ENCODE measurements around the gene EFEMP2. TPM values are rescaled to one million over a fixed set of nuclear protein-coding genes. Genes with fewer than 3 reads are reported as not detected.

EFEMP2 gene
- 10 to 100 TPM in 3 of 5 donors, 1 to 10 TPM in 2; 7.0 to 14.1 (median 10.2) TPM for total RNA-seq
- 2.6 TPM for total RNA-seq (2013)
- total RNA-seq, result 0.61 to 15.5 (median 4.5) reads per million in 29 experiments

DNA sequence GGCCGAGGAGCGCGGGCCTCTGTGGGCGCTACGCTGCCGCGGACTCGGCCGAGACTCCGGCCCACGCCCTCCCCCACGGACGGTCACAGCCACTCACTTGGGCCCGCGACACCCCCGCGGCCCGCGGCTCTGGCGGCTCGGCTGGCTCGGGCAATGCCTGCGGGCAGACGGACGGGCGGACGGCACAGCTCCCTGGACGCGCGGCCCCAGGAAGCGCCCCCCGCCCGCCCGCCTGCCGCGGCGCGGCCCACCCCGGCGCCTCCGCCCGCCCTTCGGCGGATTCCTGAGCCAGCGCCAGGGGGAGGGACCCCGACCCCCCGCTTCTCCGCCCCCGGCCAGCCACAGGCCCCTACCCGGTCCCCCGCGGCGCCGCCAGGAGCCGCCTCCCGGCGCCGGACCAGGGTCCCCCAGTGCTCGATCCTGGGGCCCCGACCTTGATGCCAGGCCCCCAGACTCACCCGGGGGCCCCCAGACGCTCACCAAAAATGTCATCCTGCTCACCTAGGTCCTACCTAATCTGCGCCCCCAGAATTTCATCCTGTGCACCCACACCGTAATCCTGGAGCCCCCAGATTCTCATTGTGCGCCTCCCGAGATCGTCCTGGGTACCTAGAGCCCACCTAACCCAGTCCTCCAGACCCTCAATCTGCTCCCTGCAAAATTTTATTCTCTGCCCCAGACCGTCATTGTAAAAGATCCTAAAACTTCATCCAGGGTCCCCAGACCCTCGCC, at the start of gene EFEMP2:
EFEMP2 (minus strand) TSS at position 215 of the 732 bp plus-strand sequence. CDS start 446 bp downstream, outside the sequence.
- Mint-ChIP-seq H3K4me3 (peak within 1 kb of the TSS; percentile 80 to 91 (median 87)), H3K36me3 (no peaks in the 10 kb centered on the region), H3K27ac (peak within 1 kb of the TSS; percentile 61 to 89), H3K4me1 (peaks cover 14 to 33% (median 16%) of the 10 kb centered on the region in 3 donors), H3K9me3 (no peaks in the 10 kb centered on the region), H3K27me3 (no peaks in the 10 kb centered on the region)
- no peaks in the 10 kb centered on the region for H3K36me3 ChIP-seq (ENCODE audit: control insufficient read depth in 2 of 2, extremely low read depth in 1 of 2, insufficient read depth in 1 of 2, low read length in 1 of 2)
- H3K4me3 ChIP-seq (ENCODE audit: control insufficient read depth in 1 of 2, extremely low read depth in 1 of 2, low read length in 1 of 2), result peak within 1 kb of the TSS; percentile 67 to 77
- DNase-seq (no peak), ATAC-seq (replicated peaks in 1 of 4) (peak in 3 of 4 experiments; percentile 0 to 2 (median 1))
- peaks cover 5 to 44% of the 10 kb centered on the region in 2 experiments for H3K4me1 ChIP-seq (ENCODE audit: control insufficient read depth in 1 of 2, extremely low read depth in 1 of 2, insufficient read depth in 2 of 2, low read length in 2 of 2)
- WGBS (ENCODE audit: insufficient coverage), result 14% methylated on average over 56 of the region's 69 CpGs
- CTCF ChIA-PET, result interaction anchor here in 1 of 2 donors (1.5 to 2.3 kb wide), 2 partner anchors 13 to 17 kb away, joined by 8 to 30 read pairs; partner anchors contain the start of genes CCDC85B, FIBP and MUS81
- H3K27me3 ChIP-seq (replicated peaks in 1 of 2; ENCODE audit: control insufficient read depth in 2 of 2, extremely low read depth in 1 of 2, insufficient read depth in 2 of 2, low read length in 1 of 2), result peaks cover 0 to 7% of the 10 kb centered on the region in 2 experiments
- H3K9me3 ChIP-seq, result no peaks in the 10 kb centered on the region
- POLR2A ChIA-PET, result interaction anchor here in 1 of 2 donors (0.6 kb wide), 1 partner anchor 12 kb away, joined by 4 read pairs; no protein-coding TSS in a partner anchor
- peak within 1 kb of the TSS; percentile 92 for H3K27ac ChIP-seq (ENCODE audit: low read length)

DNA sequence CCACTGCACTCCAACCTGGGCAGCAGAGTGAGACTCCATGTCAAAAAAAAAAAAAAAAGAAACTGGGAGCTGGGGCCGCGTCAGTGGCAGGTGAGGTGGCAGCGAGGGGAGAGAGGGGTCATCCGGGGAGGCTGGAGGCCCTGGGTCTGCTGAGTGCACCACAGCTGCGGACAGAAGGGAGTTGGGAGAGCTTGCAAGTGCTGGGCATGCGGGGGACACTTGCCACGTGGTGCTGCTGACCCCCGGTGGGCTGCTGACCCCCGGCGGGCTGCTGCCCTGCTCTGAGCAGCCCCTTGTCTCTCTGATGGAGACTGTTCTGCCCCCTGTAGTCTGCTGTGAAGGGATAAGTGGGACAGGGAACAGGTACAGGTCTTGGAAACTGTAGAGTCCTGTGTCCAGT, 49.3 kb upstream of the EFEMP2 start:
- H3K9me3 Mint-ChIP-seq, result no peaks in the 10 kb centered on the region

DNA sequence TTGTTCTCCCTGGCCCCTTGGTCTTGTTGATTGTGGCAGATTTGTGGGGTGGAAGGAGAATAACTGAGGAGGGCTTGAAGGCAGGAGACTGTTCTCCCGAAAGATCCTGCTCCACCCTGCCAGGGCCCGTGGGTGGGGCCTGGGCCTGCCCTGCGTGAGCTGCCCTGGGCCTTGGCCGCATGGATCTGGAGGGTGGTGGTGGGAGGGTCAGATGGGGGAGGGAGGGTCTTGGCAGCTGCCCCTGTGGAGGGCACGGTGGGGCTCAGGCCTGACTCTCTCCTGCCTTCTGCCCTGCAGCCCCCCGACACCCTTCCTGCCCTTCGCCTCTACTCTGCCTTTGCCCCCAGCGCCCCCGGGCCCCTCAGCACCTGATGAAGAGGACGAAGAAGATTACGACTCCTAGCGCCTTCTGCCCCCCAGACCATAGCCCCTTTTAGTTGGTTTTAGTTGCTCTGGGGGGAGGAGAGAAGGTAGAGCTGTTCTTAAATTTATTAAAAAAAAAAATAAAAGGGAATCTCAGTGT, 48.5 kb upstream of the EFEMP2 start:
- Histone ChIP-seq H3K4me3 (ENCODE audit: control insufficient read depth in 1 of 2, extremely low read depth in 1 of 2, low read length in 1 of 2) (peak overlapping the region in 1 of 2 donors; percentile 91), H3K27me3 (replicated peaks in 1 of 2; ENCODE audit: control insufficient read depth in 2 of 2, extremely low read depth in 1 of 2, insufficient read depth in 2 of 2, low read length in 1 of 2) (no peaks in the 10 kb centered on the region), H3K36me3 (ENCODE audit: control insufficient read depth in 2 of 2, extremely low read depth in 1 of 2, insufficient read depth in 1 of 2, low read length in 1 of 2) (peaks cover 7 to 39% of the 10 kb centered on the region in 2 donors), H3K27ac (ENCODE audit: low read length) (no peak overlapping the region), H3K4me1 (ENCODE audit: control insufficient read depth in 1 of 2, extremely low read depth in 1 of 2, insufficient read depth in 2 of 2, low read length in 2 of 2) (peaks cover 27 to 55% of the 10 kb centered on the region in 2 experiments), H3K9me3 (no peaks in the 10 kb centered on the region)
- DNase-seq (no peak), ATAC-seq (replicated peaks in 1 of 4) (no peak)
- H3K27me3 Mint-ChIP-seq, result no peaks in the 10 kb centered on the region
- peaks cover 30 to 48% (median 41%) of the 10 kb centered on the region in 3 donors for H3K4me1 Mint-ChIP-seq
- H3K27ac Mint-ChIP-seq, result no peak overlapping the region
- peaks cover 23% of the 10 kb centered on the region for H3K36me3 Mint-ChIP-seq
- peak overlapping the region; percentile 90 to 92 (median 91) for H3K4me3 Mint-ChIP-seq
- WGBS (ENCODE audit: insufficient coverage), result 90% methylated on average over 2 of the region's 12 CpGs
- H3K9me3 Mint-ChIP-seq, result no peaks in the 10 kb centered on the region
- POLR2A ChIA-PET, result interaction anchor here (0.6 kb wide), 2 partner anchors 11 to 1198 kb away, joined by 3 read pairs; partner anchors contain the start of gene KDM2A (in 1 of the 2)
- CTCF ChIA-PET, result interaction anchor here (0.6 to 1.3 kb wide), 3 partner anchors 32 to 1142 kb away, joined by 3 to 5 read pairs (median 3); no protein-coding TSS in a partner anchor

More for the DNA sequence above, 49.3 kb upstream of the EFEMP2 start:
- WGBS (ENCODE audit: insufficient coverage), result 98% methylated on average over 10 of the region's 10 CpGs
- Histone ChIP-seq H3K4me1 (ENCODE audit: control insufficient read depth in 1 of 2, extremely low read depth in 1 of 2, insufficient read depth in 2 of 2, low read length in 2 of 2) (peaks cover 24 to 51% of the 10 kb centered on the region in 2 experiments), H3K9me3 (no peaks in the 10 kb centered on the region), H3K4me3 (ENCODE audit: control insufficient read depth in 1 of 2, extremely low read depth in 1 of 2, low read length in 1 of 2) (no peak overlapping the region), H3K27me3 (replicated peaks in 1 of 2; ENCODE audit: control insufficient read depth in 2 of 2, extremely low read depth in 1 of 2, insufficient read depth in 2 of 2, low read length in 1 of 2) (no peaks in the 10 kb centered on the region), H3K27ac (ENCODE audit: low read length) (no peak overlapping the region), H3K36me3 (ENCODE audit: control insufficient read depth in 2 of 2, extremely low read depth in 1 of 2, insufficient read depth in 1 of 2, low read length in 1 of 2) (peaks cover 7 to 38% of the 10 kb centered on the region in 2 donors)
- no peak for ATAC-seq (replicated peaks in 1 of 4)
- DNase-seq, result no peak
- H3K27me3 Mint-ChIP-seq, result no peaks in the 10 kb centered on the region
- ChIA-PET CTCF (interaction anchor here (0.6 to 1.2 kb wide), 3 partner anchors 36 to 59 kb away, joined by 3 to 6 read pairs (median 5); no protein-coding TSS in a partner anchor), POLR2A (interaction anchor here (0.6 to 1.0 kb wide), 3 partner anchors 11 to 1197 kb away, joined by 3 read pairs; partner anchors contain the start of gene KDM2A (in 1 of the 2))
- H3K27ac Mint-ChIP-seq, result peak overlapping the region in 1 of 2 donors; percentile 51
- peaks cover 19% of the 10 kb centered on the region for H3K36me3 Mint-ChIP-seq
- H3K4me3 Mint-ChIP-seq, result peak overlapping the region; percentile 10 to 55 (median 43)
- peaks cover 24 to 41% (median 35%) of the 10 kb centered on the region in 3 donors for H3K4me1 Mint-ChIP-seq

DNA sequence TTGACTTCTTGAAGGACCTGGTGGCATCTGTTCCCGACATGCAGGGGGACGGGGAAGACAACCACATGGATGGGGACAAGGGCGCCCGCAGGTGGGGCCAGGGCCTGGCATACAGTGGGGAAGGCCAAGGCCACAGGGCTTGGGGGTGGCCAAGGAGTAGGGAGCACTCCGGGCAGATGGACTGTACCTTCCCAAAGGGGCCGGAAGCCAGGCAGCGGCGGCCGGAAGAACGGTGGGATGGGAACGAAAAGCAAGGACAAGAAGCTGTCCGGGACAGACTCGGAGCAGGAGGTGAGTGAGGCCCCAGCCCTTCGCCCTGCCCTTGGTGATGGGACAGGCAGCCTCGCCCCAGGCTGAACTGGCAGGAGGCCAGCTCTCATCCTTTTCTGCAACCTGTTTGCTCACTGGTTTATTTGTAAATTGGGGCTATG, 47.8 kb upstream of the EFEMP2 start:
- Mint-ChIP-seq H3K27ac (peak overlapping the region; percentile 86 to 88), H3K27me3 (no peaks in the 10 kb centered on the region), H3K9me3 (no peaks in the 10 kb centered on the region), H3K4me1 (peaks cover 30 to 49% (median 41%) of the 10 kb centered on the region in 3 donors), H3K4me3 (peak overlapping the region; percentile 90 to 92 (median 91)), H3K36me3 (peaks cover 21% of the 10 kb centered on the region)
- H3K4me1 ChIP-seq (ENCODE audit: control insufficient read depth in 1 of 2, extremely low read depth in 1 of 2, insufficient read depth in 2 of 2, low read length in 2 of 2), result peaks cover 27 to 62% of the 10 kb centered on the region in 2 experiments
- ATAC-seq (replicated peaks in 1 of 4) (no peak), DNase-seq (no peak)
- peak overlapping the region; percentile 62 for H3K27ac ChIP-seq (ENCODE audit: low read length)
- 74% methylated on average over 15 of the region's 15 CpGs for WGBS (ENCODE audit: insufficient coverage)
- POLR2A ChIA-PET, result no interaction called here
- CTCF ChIA-PET, result interaction anchor here (0.6 to 1.3 kb wide), 2 partner anchors 31 to 1142 kb away, joined by 3 read pairs; no protein-coding TSS in a partner anchor
- peaks cover 7 to 41% of the 10 kb centered on the region in 2 donors for H3K36me3 ChIP-seq (ENCODE audit: control insufficient read depth in 2 of 2, extremely low read depth in 1 of 2, insufficient read depth in 1 of 2, low read length in 1 of 2)
- H3K4me3 ChIP-seq (ENCODE audit: control insufficient read depth in 1 of 2, extremely low read depth in 1 of 2, low read length in 1 of 2), result peak overlapping the region; percentile 65 to 91
- no peaks in the 10 kb centered on the region for H3K27me3 ChIP-seq (replicated peaks in 1 of 2; ENCODE audit: control insufficient read depth in 2 of 2, extremely low read depth in 1 of 2, insufficient read depth in 2 of 2, low read length in 1 of 2)
- H3K9me3 ChIP-seq, result no peaks in the 10 kb centered on the region

DNA sequence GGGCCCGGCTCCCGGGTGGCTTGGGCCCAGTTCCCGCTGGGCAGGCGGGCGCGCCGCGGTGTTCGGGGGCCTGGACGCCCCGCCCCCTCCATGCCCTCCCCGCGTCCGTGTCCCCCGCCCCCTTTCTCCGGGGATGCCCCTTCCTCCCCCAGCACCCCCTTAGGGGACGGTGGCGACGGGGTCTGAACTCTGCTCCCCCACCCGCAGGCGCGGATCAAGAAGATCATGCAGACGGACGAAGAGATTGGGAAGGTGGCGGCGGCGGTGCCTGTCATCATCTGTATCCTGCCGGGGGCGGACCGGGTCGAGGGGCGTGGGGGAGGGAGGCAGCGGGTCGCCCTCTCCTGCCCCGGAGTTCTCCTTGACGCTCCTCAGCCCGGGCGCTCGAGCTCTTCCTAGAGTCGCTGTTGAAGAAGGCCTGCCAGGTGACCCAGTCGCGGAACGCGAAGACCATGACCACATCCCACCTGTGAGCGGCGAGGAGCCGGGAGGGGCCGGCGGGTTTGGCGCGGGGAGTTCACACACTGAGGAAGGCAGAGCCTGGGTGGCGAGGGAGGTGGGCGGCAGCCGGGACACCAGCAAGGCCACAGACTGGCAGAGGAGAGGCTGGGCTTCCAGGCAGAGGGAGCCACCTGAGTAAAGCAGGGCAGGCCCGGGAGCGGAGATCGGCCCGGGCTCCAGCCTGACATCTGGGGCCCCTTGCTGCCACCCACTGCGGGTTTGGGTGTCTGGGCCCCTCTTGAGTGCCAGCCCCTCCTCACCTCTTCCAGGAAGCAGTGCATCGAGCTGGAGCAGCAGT, 47.2 kb upstream of the EFEMP2 start:
- CTCF ChIA-PET, result interaction anchor here in 1 of 2 donors (0.6 to 1.3 kb wide), 2 partner anchors 31 to 34 kb away, joined by 3 read pairs; no protein-coding TSS in a partner anchor

More for the DNA sequence above, 47.2 kb upstream of the EFEMP2 start:
- no peaks in the 10 kb centered on the region for H3K9me3 ChIP-seq
- Mint-ChIP-seq H3K9me3 (no peaks in the 10 kb centered on the region), H3K4me3 (peak overlapping the region; percentile 90 to 92 (median 91)), H3K4me1 (peaks cover 37 to 55% (median 47%) of the 10 kb centered on the region in 3 donors), H3K36me3 (peaks cover 21% of the 10 kb centered on the region), H3K27me3 (no peaks in the 10 kb centered on the region), H3K27ac (peak overlapping the region; percentile 86 to 88)
- WGBS (ENCODE audit: insufficient coverage), result under 1% methylated on average over 43 of the region's 60 CpGs
- ATAC-seq (replicated peaks in 1 of 4), result peak; percentile 46 to 56 (median 50)
- peak overlapping the region; percentile 67 to 91 for H3K4me3 ChIP-seq (ENCODE audit: control insufficient read depth in 1 of 2, extremely low read depth in 1 of 2, low read length in 1 of 2)
- DNase-seq, result peak in 30 of 35 experiments; percentile 16 to 73 (median 46)
- no peaks in the 10 kb centered on the region for H3K27me3 ChIP-seq (replicated peaks in 1 of 2; ENCODE audit: control insufficient read depth in 2 of 2, extremely low read depth in 1 of 2, insufficient read depth in 2 of 2, low read length in 1 of 2)
- peaks cover 27 to 67% of the 10 kb centered on the region in 2 experiments for H3K4me1 ChIP-seq (ENCODE audit: control insufficient read depth in 1 of 2, extremely low read depth in 1 of 2, insufficient read depth in 2 of 2, low read length in 2 of 2)
- peaks cover 7 to 38% of the 10 kb centered on the region in 2 donors for H3K36me3 ChIP-seq (ENCODE audit: control insufficient read depth in 2 of 2, extremely low read depth in 1 of 2, insufficient read depth in 1 of 2, low read length in 1 of 2)
- POLR2A ChIA-PET, result interaction anchor here in 1 of 2 donors (0.6 kb wide), 1 partner anchor 15 kb away, joined by 4 read pairs; no protein-coding TSS in a partner anchor
- H3K27ac ChIP-seq (ENCODE audit: low read length), result peak overlapping the region; percentile 62
